ENCODE measurements around the gene ISG20. TPM values are rescaled to one million over a fixed set of nuclear protein-coding genes. Genes with fewer than 3 reads are reported as not detected.

The ISG20 gene
- total and polyA plus RNA-seq, 4 donors: 6.8 to 36.5 (median 14.3) TPM

GRCh38 chr15:88627463-88627862, 11.4 kb upstream of the ISG20 start:
- Histone ChIP-seq H3K27ac (ENCODE audit: low read depth in 1 of 2, low read length in 2 of 2) (no peak overlapping the region), H3K27me3 (ENCODE audit: control insufficient read depth in 4 of 4, insufficient read depth in 4 of 4, low read length in 3 of 4) (no peaks in the 10 kb centered on the region), H3K9me3 (ENCODE audit: control insufficient read depth in 4 of 4, low read length in 3 of 4) (no peaks in the 10 kb centered on the region), H3K4me3 (ENCODE audit: low read depth in 1 of 3, low read length in 3 of 3) (no peak overlapping the region), H3K36me3 (ENCODE audit: control insufficient read depth in 4 of 4, insufficient read depth in 3 of 4, low read depth in 1 of 4, low read length in 3 of 4) (peaks cover 1 to 27% (median 25%) of the 10 kb centered on the region in 4 donors), H3K9ac (ENCODE audit: low read depth in 1 of 2, low read length in 2 of 2) (no peak overlapping the region), H3K4me1 (ENCODE audit: control insufficient read depth in 4 of 4, insufficient read depth in 4 of 4, low read length in 3 of 4) (peaks cover 1 to 17% (median 6%) of the 10 kb centered on the region in 4 donors)
- 88% methylated on average over 1 of the region's 1 CpG for WGBS
- TF ChIP-seq CTCF (IDR thresholded peaks at IDR 0.05; ENCODE audit: low read depth, low read length, missing input control) (no peak), SP1 (IDR thresholded peaks at IDR 0.05) (no peak), JUND (IDR thresholded peaks at IDR 0.05) (no peak), MAX (IDR thresholded peaks at IDR 0.05) (no peak), RAD21 (IDR thresholded peaks at IDR 0.05) (no peak), TAF1 (conservative IDR thresholded peaks at IDR 0.05) (no peak), FOXA2 (IDR thresholded peaks at IDR 0.05) (no peak), HNF4A (conservative IDR thresholded peaks at IDR 0.05) (no peak), HNF4G (IDR thresholded peaks at IDR 0.05) (no peak), NR2F2 (IDR thresholded peaks at IDR 0.05) (no peak), EGR1 (IDR thresholded peaks at IDR 0.05; ENCODE audit: low read depth in 2 of 2) (no peak), RXRA (IDR thresholded peaks at IDR 0.05) (no peak), YY1 (IDR thresholded peaks at IDR 0.05) (no peak), REST (IDR thresholded peaks at IDR 0.05) (no peak), GABPA (IDR thresholded peaks at IDR 0.05 in 1 of 2, conservative IDR thresholded peaks at IDR 0.05 in 1 of 2) (no peak)
- no peak for DNase-seq (ENCODE audit: low spot score)

GRCh38 chr15:88628018-88628654, 10.7 kb upstream of the ISG20 start:
- peaks cover 0 to 13% (median 1%) of the 10 kb centered on the region in 4 donors for H3K4me1 ChIP-seq (ENCODE audit: control insufficient read depth in 4 of 4, insufficient read depth in 4 of 4, low read length in 3 of 4)
- WGBS: 91% methylated on average over 5 of the region's 5 CpGs
- peaks cover 1 to 27% (median 25%) of the 10 kb centered on the region in 4 donors for H3K36me3 ChIP-seq (ENCODE audit: control insufficient read depth in 4 of 4, insufficient read depth in 3 of 4, low read depth in 1 of 4, low read length in 3 of 4)
- no peak overlapping the region for H3K27ac ChIP-seq (ENCODE audit: low read depth in 1 of 2, low read length in 2 of 2)
- H3K9ac ChIP-seq (ENCODE audit: low read depth in 1 of 2, low read length in 2 of 2): no peak overlapping the region
- H3K9me3 ChIP-seq (ENCODE audit: control insufficient read depth in 4 of 4, low read length in 3 of 4): no peaks in the 10 kb centered on the region
- no peaks in the 10 kb centered on the region for H3K27me3 ChIP-seq (ENCODE audit: control insufficient read depth in 4 of 4, insufficient read depth in 4 of 4, low read length in 3 of 4)
- peak; percentile 80 for DNase-seq (ENCODE audit: low spot score)
- H3K4me3 ChIP-seq (ENCODE audit: low read depth in 1 of 3, low read length in 3 of 3): no peak overlapping the region
- no peak for TF ChIP-seq EGR1 (IDR thresholded peaks at IDR 0.05; ENCODE audit: low read depth in 2 of 2)
- TF ChIP-seq ZBTB33 (IDR thresholded peaks at IDR 0.05): no peak
- TF ChIP-seq NR2F2 (IDR thresholded peaks at IDR 0.05): no peak
- TF ChIP-seq CTCF (IDR thresholded peaks at IDR 0.05; ENCODE audit: low read depth, low read length, missing input control): no peak
- TF ChIP-seq SP1 (IDR thresholded peaks at IDR 0.05): no peak
- TF ChIP-seq ATF3 (IDR thresholded peaks at IDR 0.05): no peak
- no peak for TF ChIP-seq RAD21 (IDR thresholded peaks at IDR 0.05)
- TF ChIP-seq TAF1 (conservative IDR thresholded peaks at IDR 0.05): no peak
- no peak for TF ChIP-seq GABPA (IDR thresholded peaks at IDR 0.05 in 1 of 2, conservative IDR thresholded peaks at IDR 0.05 in 1 of 2)
- no peak for TF ChIP-seq FOXA1 (IDR thresholded peaks at IDR 0.05)
- no peak for TF ChIP-seq HNF4G (IDR thresholded peaks at IDR 0.05)
- no peak for TF ChIP-seq YY1 (IDR thresholded peaks at IDR 0.05)
- no peak for TF ChIP-seq RXRA (IDR thresholded peaks at IDR 0.05)
